SK-N-SH (cell line): ENCODE measurements around the gene SAE1. TPM values are rescaled to one million over a fixed set of nuclear protein-coding genes. Genes with fewer than 3 reads are reported as not detected.
A peak's percentile ranks its signal among the peaks of the same experiment; 100 is the strongest.

Experiments used
- CTCF ChIA-PET: fragments of 300-600, 350-600 bp; formaldehyde crosslinking; extraction: SDS; loops from one replicate; lab custom pipeline; 2021; lab: Yijun Ruan, JAX
- POLR2A ChIA-PET: fragments of 350-600 bp; sonication (Branson Sonifier 250); formaldehyde crosslinking; extraction: SDS; loops from one replicate; lab custom pipeline; 2020; ENCODE audit warnings: antibody characterized with exemption, inconsistent platforms; lab: Yijun Ruan, JAX
- DNase-seq: peaks from one replicate; pipeline ENCODE4 v3.0.0; 2012
- H2AFZ ChIP-seq: fragments of 200-600 bp; sonication (generic); 2 replicates; pipeline ENCODE4 v1.8.1; 2016; ENCODE audit warnings: antibody characterized with exemption, mild to moderate bottlenecking, low read depth
- H3F3A ChIP-seq: fragments of 200-600 bp; sonication (generic); replicated peaks from 2 replicates; pipeline ENCODE3; 2016; ENCODE audit warnings: antibody characterized with exemption, mild to moderate bottlenecking; ENCODE audit not compliant: insufficient read depth
- H3K27ac ChIP-seq, 2 experiments: fragments of 200-500 bp in 1 of 2; fragments of 200-600 bp in 1 of 2; sonication (Bioruptor generic) in 1 of 2; sonication (generic), shearing (Covaris generic) in 1 of 2; 2 replicates each; pipeline versions ENCODE4 v1.5.1 to v1.6.1; 2014 to 2016; ENCODE audit warnings: low read depth in 2 of 2, inconsistent platforms in 1 of 2, low read length in 1 of 2, mild to moderate bottlenecking in 1 of 2, mixed read lengths in 1 of 2
- H3K27me3 ChIP-seq: fragments of 200-600 bp; sonication (generic), shearing (Covaris generic); 2 replicates; pipeline ENCODE4 v1.6.1; 2016; ENCODE audit warnings: mixed run types; ENCODE audit not compliant: insufficient read depth
- H3K36me3 ChIP-seq, 2 experiments: fragments of 200-500 bp in 1 of 2; fragments of 200-600 bp in 1 of 2; sonication (Bioruptor generic) in 1 of 2; sonication (generic) in 1 of 2; replicated peaks in 1 of 2; 2 replicates each; pipeline versions ENCODE3 to v1.5.1; 2014 to 2016; ENCODE audit warnings: low read length in 1 of 2, mild to moderate bottlenecking in 1 of 2; ENCODE audit not compliant: insufficient read depth in 2 of 2, control insufficient read depth in 1 of 2
- H3K4me1 ChIP-seq, 2 experiments: fragments of 200-500 bp in 1 of 2; fragments of 200-600 bp in 1 of 2; sonication (Bioruptor generic) in 1 of 2; sonication (generic), shearing (Covaris generic) in 1 of 2; 2 replicates each; pipeline versions ENCODE4 v1.5.1 to v1.6.1; 2014 to 2016; ENCODE audit warnings: low read depth in 1 of 2, low read length in 1 of 2, mixed run types in 1 of 2; ENCODE audit not compliant: insufficient read depth in 2 of 2, control insufficient read depth in 1 of 2
- H3K4me2 ChIP-seq: fragments of 200-600 bp; sonication (generic), shearing (Covaris generic); 2 replicates; pipeline ENCODE4 v1.6.1; 2017; ENCODE audit warnings: mixed run types
- H3K4me3 ChIP-seq, 2 experiments: fragments of 200-500 bp in 1 of 2; fragments of 200-600 bp in 1 of 2; sonication (Bioruptor generic) in 1 of 2; sonication (generic), shearing (Covaris generic) in 1 of 2; 2 replicates each; pipeline versions ENCODE4 v1.5.1 to v1.8.1; 2014 to 2016; ENCODE audit warnings: low read depth in 2 of 2, inconsistent platforms in 1 of 2, low read length in 1 of 2, mild to moderate bottlenecking in 1 of 2, mixed read lengths in 1 of 2, moderate library complexity in 1 of 2
- H3K79me2 ChIP-seq: fragments of 200-600 bp; sonication (generic); 2 replicates; pipeline ENCODE4 v1.8.1; 2017; ENCODE audit warnings: mild to moderate bottlenecking; ENCODE audit not compliant: insufficient read depth
- H3K9ac ChIP-seq: fragments of 200-600 bp; sonication (generic); 2 replicates; pipeline ENCODE4 v1.6.1; 2017; ENCODE audit warnings: mixed run types
- H3K9me2 ChIP-seq: fragments of 200-600 bp; sonication (generic); 2 replicates; pipeline ENCODE4 v1.6.1; 2017; ENCODE audit warnings: mixed run types
- H3K9me3 ChIP-seq: fragments of 200-600 bp; sonication (generic); 2 replicates; pipeline ENCODE4 v1.6.1; 2017; ENCODE audit warnings: mixed run types, mild to moderate bottlenecking, moderate library complexity
- H4K20me1 ChIP-seq: fragments of 200-600 bp; sonication (generic); 2 replicates; pipeline ENCODE4 v1.6.1; 2017; ENCODE audit warnings: mild to moderate bottlenecking, mixed run types; ENCODE audit not compliant: insufficient read depth
- CHD2 ChIP-seq: fragments of 150-350 bp; IDR thresholded peaks from 2 replicates; pipeline ENCODE4 v1.6.1; 2018; ENCODE audit warnings: low read length; ENCODE audit not compliant: partially characterized antibody
- EP300 ChIP-seq, 2 experiments: IDR thresholded peaks; 2 replicates each; pipeline versions ENCODE4 v1.4.0 to v1.6.1; 2012; ENCODE audit warnings: borderline replicate concordance in 1 of 2, low read depth in 1 of 2, low read length in 1 of 2
- EZH2phosphoT487 ChIP-seq: fragments of 200-600 bp; sonication (generic); IDR thresholded peaks from 2 replicates; pipeline ENCODE4 v1.6.1; 2017; ENCODE audit warnings: low read depth, mixed run types, mild to moderate bottlenecking, antibody characterized with exemption, moderate library complexity, borderline replicate concordance
- FOSL2 ChIP-seq: IDR thresholded peaks from 2 replicates; pipeline ENCODE4 v1.4.0; 2012; ENCODE audit warnings: low read depth, mild to moderate bottlenecking, moderate library complexity, borderline replicate concordance
- FOXJ3 ChIP-seq: sonication (generic); formaldehyde crosslinking; IDR thresholded peaks from 2 replicates; pipeline ENCODE4 v1.5.1; 2020; ENCODE audit warnings: mild to moderate bottlenecking, missing genetic modification reagents
- FOXM1 ChIP-seq: IDR thresholded peaks from 2 replicates; pipeline ENCODE4 v1.4.0; 2012; ENCODE audit warnings: low read depth, mild to moderate bottlenecking
- GABPA ChIP-seq: IDR thresholded peaks from 2 replicates; pipeline ENCODE4 v1.4.0; 2012; ENCODE audit warnings: low read depth, mild to moderate bottlenecking
- JUND ChIP-seq: IDR thresholded peaks from 2 replicates; pipeline ENCODE4 v1.4.0; 2012
- MEF2A ChIP-seq: IDR thresholded peaks from 2 replicates; pipeline ENCODE4 v1.4.0; 2012; ENCODE audit warnings: low read depth, borderline replicate concordance
- SMC3 ChIP-seq: IDR thresholded peaks from 2 replicates; pipeline ENCODE4 v1.6.1; 2012; ENCODE audit warnings: low read depth, low read length, improper control_type of control experiment
- TCF12 ChIP-seq: IDR thresholded peaks from 2 replicates; pipeline ENCODE4 v1.4.0; 2012
- YY1 ChIP-seq: IDR thresholded peaks from 2 replicates; pipeline ENCODE4 v1.4.0; 2012; ENCODE audit warnings: low read depth, mild to moderate bottlenecking
- WGBS: methylation state at CpG from one replicate; pipeline ENCODE4 v1.1.6; 2017; ENCODE audit warnings: low lambda C conversion rate; 5-methylcytosine and 5-hydroxymethylcytosine counted together
- polyA plus RNA-seq, 3 experiments: library from polyadenylated mRNA; depleted of rRNA; stranded (reverse); fragments of >200 nt; gene quantifications; 2 replicates each; pipeline ENCODE4 v1.2.3, GENCODE V29; 2012
- TF ChIP-seq, protein P1 (sequence below): fragments of 150-350 bp; IDR thresholded peaks from 2 replicates; pipeline ENCODE4 v1.6.1; 2016; ENCODE audit warnings: mild to moderate bottlenecking, low read depth, low read length
- TF ChIP-seq, protein P2 (sequence below): fragments of 200-600 bp; sonication (generic); IDR thresholded peaks from 2 replicates; pipeline ENCODE4 v1.6.1; 2017; ENCODE audit warnings: antibody characterized with exemption, mild to moderate bottlenecking, moderate library complexity
- TF ChIP-seq, protein P3 (sequence below): IDR thresholded peaks from 2 replicates; pipeline ENCODE4 v1.6.1; 2012; ENCODE audit warnings: mild to moderate bottlenecking, low read depth, low read length, moderate library complexity
- TF ChIP-seq, protein P4 (sequence below): IDR thresholded peaks from 2 replicates; pipeline ENCODE4 v1.4.0; 2012; ENCODE audit warnings: low read depth
- TF ChIP-seq, protein P5 (sequence below): IDR thresholded peaks from 2 replicates; pipeline ENCODE4 v1.4.0; 2012; ENCODE audit warnings: low read depth, borderline replicate concordance
- TF ChIP-seq, protein P6 (sequence below): IDR thresholded peaks from 2 replicates; pipeline ENCODE4 v1.4.0; 2012; ENCODE audit warnings: low read depth, borderline replicate concordance

Gene SAE1
- polyA plus RNA-seq, 1 of the 3 experiments (the other 2 are of a cell fraction), result 123 TPM

DNA sequence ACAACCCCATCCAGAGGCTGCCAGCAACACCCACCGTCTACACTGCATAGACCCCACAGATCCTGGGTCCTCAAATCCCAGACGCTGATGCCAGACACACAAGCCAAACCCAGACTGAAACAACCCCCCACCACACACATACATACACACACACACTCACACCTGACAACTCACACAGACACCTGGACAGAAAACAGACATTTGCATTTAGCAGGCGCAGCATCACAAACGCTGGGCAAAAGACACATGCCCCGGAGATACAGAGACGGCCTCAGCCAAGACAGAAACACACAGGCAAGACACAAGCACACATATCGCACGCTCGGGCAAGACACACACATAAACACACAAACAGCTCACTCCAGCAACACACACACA, 99.0 kb downstream of the SAE1 start:
- DNase-seq, result peak; percentile 26
- H2AFZ ChIP-seq, result no peak overlapping the region
- H3F3A ChIP-seq, result peaks cover 46% of the 10 kb centered on the region
- peaks cover 27 to 37% of the 10 kb centered on the region in 2 experiments for H3K4me1 ChIP-seq
- peak overlapping the region; percentile 1 to 90; a peak in 2 of 4 replicates for H3K27ac ChIP-seq
- H3K4me2 ChIP-seq, result peak overlapping the region; percentile 96
- no peaks in the 10 kb centered on the region for H3K9me3 ChIP-seq
- H3K9ac ChIP-seq, result peak overlapping the region; percentile 74
- POLR2A ChIA-PET, result interaction anchor here (2.4 kb wide), 1 partner anchor 14 kb away, joined by 10 read pairs; no protein-coding TSS in a partner anchor
- H4K20me1 ChIP-seq, result peaks cover 30% of the 10 kb centered on the region
- CTCF ChIA-PET, result interaction anchor here (22.3 kb wide), 1 partner anchor 16 kb away, joined by 520 read pairs; no protein-coding TSS in a partner anchor
- H3K9me2 ChIP-seq, result no peaks in the 10 kb centered on the region
- peaks cover 64% of the 10 kb centered on the region for H3K79me2 ChIP-seq
- peaks cover 0 to 4% of the 10 kb centered on the region in 2 experiments for H3K36me3 ChIP-seq
- TF ChIP-seq SMC3, result no peak
- no peak for TF ChIP-seq JUND
- no peak for TF ChIP-seq TCF12
- TF ChIP-seq EZH2phosphoT487, result no peak
- TF ChIP-seq, protein P1, sequence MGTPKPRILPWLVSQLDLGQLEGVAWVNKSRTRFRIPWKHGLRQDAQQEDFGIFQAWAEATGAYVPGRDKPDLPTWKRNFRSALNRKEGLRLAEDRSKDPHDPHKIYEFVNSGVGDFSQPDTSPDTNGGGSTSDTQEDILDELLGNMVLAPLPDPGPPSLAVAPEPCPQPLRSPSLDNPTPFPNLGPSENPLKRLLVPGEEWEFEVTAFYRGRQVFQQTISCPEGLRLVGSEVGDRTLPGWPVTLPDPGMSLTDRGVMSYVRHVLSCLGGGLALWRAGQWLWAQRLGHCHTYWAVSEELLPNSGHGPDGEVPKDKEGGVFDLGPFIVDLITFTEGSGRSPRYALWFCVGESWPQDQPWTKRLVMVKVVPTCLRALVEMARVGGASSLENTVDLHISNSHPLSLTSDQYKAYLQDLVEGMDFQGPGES, result no peak
- TF ChIP-seq YY1, result no peak
- TF ChIP-seq MEF2A, result no peak
- no peak for TF ChIP-seq EP300 (IDR thresholded peaks at IDR 0.05; ENCODE audit: borderline replicate concordance in 1 of 2, low read depth in 1 of 2, low read length in 1 of 2)
- no peak for TF ChIP-seq GABPA
- TF ChIP-seq, protein P2, sequence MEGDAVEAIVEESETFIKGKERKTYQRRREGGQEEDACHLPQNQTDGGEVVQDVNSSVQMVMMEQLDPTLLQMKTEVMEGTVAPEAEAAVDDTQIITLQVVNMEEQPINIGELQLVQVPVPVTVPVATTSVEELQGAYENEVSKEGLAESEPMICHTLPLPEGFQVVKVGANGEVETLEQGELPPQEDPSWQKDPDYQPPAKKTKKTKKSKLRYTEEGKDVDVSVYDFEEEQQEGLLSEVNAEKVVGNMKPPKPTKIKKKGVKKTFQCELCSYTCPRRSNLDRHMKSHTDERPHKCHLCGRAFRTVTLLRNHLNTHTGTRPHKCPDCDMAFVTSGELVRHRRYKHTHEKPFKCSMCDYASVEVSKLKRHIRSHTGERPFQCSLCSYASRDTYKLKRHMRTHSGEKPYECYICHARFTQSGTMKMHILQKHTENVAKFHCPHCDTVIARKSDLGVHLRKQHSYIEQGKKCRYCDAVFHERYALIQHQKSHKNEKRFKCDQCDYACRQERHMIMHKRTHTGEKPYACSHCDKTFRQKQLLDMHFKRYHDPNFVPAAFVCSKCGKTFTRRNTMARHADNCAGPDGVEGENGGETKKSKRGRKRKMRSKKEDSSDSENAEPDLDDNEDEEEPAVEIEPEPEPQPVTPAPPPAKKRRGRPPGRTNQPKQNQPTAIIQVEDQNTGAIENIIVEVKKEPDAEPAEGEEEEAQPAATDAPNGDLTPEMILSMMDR, result no peak
- TF ChIP-seq CHD2, result no peak
- TF ChIP-seq, protein P3, sequence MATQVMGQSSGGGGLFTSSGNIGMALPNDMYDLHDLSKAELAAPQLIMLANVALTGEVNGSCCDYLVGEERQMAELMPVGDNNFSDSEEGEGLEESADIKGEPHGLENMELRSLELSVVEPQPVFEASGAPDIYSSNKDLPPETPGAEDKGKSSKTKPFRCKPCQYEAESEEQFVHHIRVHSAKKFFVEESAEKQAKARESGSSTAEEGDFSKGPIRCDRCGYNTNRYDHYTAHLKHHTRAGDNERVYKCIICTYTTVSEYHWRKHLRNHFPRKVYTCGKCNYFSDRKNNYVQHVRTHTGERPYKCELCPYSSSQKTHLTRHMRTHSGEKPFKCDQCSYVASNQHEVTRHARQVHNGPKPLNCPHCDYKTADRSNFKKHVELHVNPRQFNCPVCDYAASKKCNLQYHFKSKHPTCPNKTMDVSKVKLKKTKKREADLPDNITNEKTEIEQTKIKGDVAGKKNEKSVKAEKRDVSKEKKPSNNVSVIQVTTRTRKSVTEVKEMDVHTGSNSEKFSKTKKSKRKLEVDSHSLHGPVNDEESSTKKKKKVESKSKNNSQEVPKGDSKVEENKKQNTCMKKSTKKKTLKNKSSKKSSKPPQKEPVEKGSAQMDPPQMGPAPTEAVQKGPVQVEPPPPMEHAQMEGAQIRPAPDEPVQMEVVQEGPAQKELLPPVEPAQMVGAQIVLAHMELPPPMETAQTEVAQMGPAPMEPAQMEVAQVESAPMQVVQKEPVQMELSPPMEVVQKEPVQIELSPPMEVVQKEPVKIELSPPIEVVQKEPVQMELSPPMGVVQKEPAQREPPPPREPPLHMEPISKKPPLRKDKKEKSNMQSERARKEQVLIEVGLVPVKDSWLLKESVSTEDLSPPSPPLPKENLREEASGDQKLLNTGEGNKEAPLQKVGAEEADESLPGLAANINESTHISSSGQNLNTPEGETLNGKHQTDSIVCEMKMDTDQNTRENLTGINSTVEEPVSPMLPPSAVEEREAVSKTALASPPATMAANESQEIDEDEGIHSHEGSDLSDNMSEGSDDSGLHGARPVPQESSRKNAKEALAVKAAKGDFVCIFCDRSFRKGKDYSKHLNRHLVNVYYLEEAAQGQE, result no peak
- no peak for TF ChIP-seq FOSL2
- TF ChIP-seq, protein P4, sequence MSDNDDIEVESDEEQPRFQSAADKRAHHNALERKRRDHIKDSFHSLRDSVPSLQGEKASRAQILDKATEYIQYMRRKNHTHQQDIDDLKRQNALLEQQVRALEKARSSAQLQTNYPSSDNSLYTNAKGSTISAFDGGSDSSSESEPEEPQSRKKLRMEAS, result no peak
- no peak for TF ChIP-seq FOXM1
- TF ChIP-seq, protein P5, sequence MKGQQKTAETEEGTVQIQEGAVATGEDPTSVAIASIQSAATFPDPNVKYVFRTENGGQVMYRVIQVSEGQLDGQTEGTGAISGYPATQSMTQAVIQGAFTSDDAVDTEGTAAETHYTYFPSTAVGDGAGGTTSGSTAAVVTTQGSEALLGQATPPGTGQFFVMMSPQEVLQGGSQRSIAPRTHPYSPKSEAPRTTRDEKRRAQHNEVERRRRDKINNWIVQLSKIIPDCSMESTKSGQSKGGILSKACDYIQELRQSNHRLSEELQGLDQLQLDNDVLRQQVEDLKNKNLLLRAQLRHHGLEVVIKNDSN, result no peak
- no peak for TF ChIP-seq FOXJ3
- TF ChIP-seq, protein P6, sequence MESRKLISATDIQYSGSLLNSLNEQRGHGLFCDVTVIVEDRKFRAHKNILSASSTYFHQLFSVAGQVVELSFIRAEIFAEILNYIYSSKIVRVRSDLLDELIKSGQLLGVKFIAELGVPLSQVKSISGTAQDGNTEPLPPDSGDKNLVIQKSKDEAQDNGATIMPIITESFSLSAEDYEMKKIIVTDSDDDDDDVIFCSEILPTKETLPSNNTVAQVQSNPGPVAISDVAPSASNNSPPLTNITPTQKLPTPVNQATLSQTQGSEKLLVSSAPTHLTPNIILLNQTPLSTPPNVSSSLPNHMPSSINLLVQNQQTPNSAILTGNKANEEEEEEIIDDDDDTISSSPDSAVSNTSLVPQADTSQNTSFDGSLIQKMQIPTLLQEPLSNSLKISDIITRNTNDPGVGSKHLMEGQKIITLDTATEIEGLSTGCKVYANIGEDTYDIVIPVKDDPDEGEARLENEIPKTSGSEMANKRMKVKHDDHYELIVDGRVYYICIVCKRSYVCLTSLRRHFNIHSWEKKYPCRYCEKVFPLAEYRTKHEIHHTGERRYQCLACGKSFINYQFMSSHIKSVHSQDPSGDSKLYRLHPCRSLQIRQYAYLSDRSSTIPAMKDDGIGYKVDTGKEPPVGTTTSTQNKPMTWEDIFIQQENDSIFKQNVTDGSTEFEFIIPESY, result no peak
- peak overlapping the region; percentile 49 to 93 for H3K4me3 ChIP-seq
- H3K27me3 ChIP-seq, result no peaks in the 10 kb centered on the region
- 8% methylated on average over 9 of the region's 9 CpGs for WGBS
